H1 (cell line): ENCODE results near the gene CNGB1. TPM values are rescaled to one million over a fixed set of nuclear protein-coding genes. Genes with fewer than 3 reads are reported as not detected.

Experiments used
- CTCF ChIA-PET: fragments of 300-600 bp; sonication (Branson Sonifier 250); formaldehyde crosslinking; loops from one replicate; lab custom pipeline; 2021; ENCODE audit not compliant: partially characterized antibody; lab: Charles Lee
- POLR2A ChIA-PET: fragments of 300-600 bp; sonication (Branson Sonifier 250); formaldehyde crosslinking; loops from one replicate; lab custom pipeline; 2021; ENCODE audit warnings: inconsistent platforms; ENCODE audit not compliant: partially characterized antibody; lab: Charles Lee
- DNase-seq, 2 experiments: peaks; one replicate each; pipeline versions ENCODE4 v3.0.0 to v3.0.0-alpha.2; 2010 to 2022; ENCODE audit warnings: low spot score in 2 of 2, low read depth in 1 of 2, mixed read lengths in 1 of 2
- FAIRE-seq: peaks from 2 replicates; lab custom pipeline; 2011; peaks lifted over from hg19 to GRCh38; lab: Jason Lieb, UNC
- H2AFZ ChIP-seq: 2 replicates; pipeline ENCODE4 v1.8.1; 2012; ENCODE audit warnings: low read length, inconsistent platforms
- H2AK5ac ChIP-seq: 2 replicates; pipeline ENCODE4 v1.6.1; 2013; ENCODE audit warnings: low read depth, low read length
- H2BK120ac ChIP-seq: replicated peaks from 2 replicates; pipeline ENCODE3; 2013; ENCODE audit warnings: low read depth, low read length, inconsistent platforms
- H2BK12ac ChIP-seq: 2 replicates; pipeline ENCODE4 v1.6.1; 2013; ENCODE audit warnings: low read depth, low read length
- H2BK15ac ChIP-seq: 2 replicates; pipeline ENCODE4 v1.6.1; 2013; ENCODE audit warnings: low read length
- H2BK20ac ChIP-seq: 2 replicates; pipeline ENCODE4 v1.6.1; 2013; ENCODE audit warnings: low read length
- H2BK5ac ChIP-seq: 2 replicates; pipeline ENCODE4 v1.6.1; 2013; ENCODE audit warnings: low read depth, low read length
- H3K14ac ChIP-seq: 2 replicates; pipeline ENCODE4 v1.6.1; 2013; ENCODE audit warnings: inconsistent platforms; ENCODE audit not compliant: insufficient read length
- H3K18ac ChIP-seq: 2 replicates; pipeline ENCODE4 v1.6.1; 2013; ENCODE audit warnings: low read length; ENCODE audit errors: extremely low read depth
- H3K23ac ChIP-seq: 2 replicates; pipeline ENCODE4 v1.6.1; 2013; ENCODE audit warnings: inconsistent platforms; ENCODE audit not compliant: insufficient read length
- H3K23me2 ChIP-seq: 2 replicates; pipeline ENCODE4 v1.6.1; 2013; ENCODE audit warnings: low read depth, low read length
- H3K27ac ChIP-seq: 2 replicates; pipeline ENCODE4 v1.6.1; 2011; ENCODE audit warnings: low read depth, low read length, inconsistent platforms
- H3K27me3 ChIP-seq, 4 experiments: replicated peaks in 1 of 4; 1 replicate in 1 of 4; 2 replicates in 3 of 4; pipeline versions ENCODE4 v1.6.1 to v1.8.1; 2011 to 2013; ENCODE audit warnings: low read length in 3 of 4, mild to moderate bottlenecking in 3 of 4, inconsistent platforms in 2 of 4, mixed read lengths in 2 of 4, moderate library complexity in 1 of 4; ENCODE audit not compliant: control insufficient read depth in 3 of 4, insufficient read depth in 3 of 4; ENCODE audit errors: extremely low read depth in 1 of 4
- H3K36me3 ChIP-seq, 4 experiments: 2 replicates each; pipeline versions ENCODE4 v1.6.1 to v1.8.1; 2011 to 2013; ENCODE audit warnings: mild to moderate bottlenecking in 4 of 4, low read length in 3 of 4, moderate library complexity in 2 of 4, control low read depth in 1 of 4, inconsistent platforms in 1 of 4; ENCODE audit not compliant: insufficient read depth in 4 of 4, control insufficient read depth in 2 of 4
- H3K4ac ChIP-seq: replicated peaks from 2 replicates; pipeline ENCODE3; 2013; ENCODE audit warnings: low read length, low read depth, mixed read lengths, inconsistent platforms; ENCODE audit not compliant: insufficient read length
- H3K4me1 ChIP-seq, 4 experiments: replicated peaks in 1 of 4; 1 replicate in 1 of 4; 2 replicates in 3 of 4; pipeline versions ENCODE4 v1.6.1 to v1.8.1; 2011 to 2013; ENCODE audit warnings: low read length in 3 of 4, inconsistent platforms in 2 of 4, mixed read lengths in 1 of 4; ENCODE audit not compliant: insufficient read depth in 4 of 4, control insufficient read depth in 3 of 4
- H3K4me2 ChIP-seq, 2 experiments: 2 replicates each; pipeline versions ENCODE4 v1.6.1 to v1.8.1; 2011 to 2013; ENCODE audit warnings: low read depth in 2 of 2, low read length in 2 of 2, control low read depth in 1 of 2, inconsistent platforms in 1 of 2, mild to moderate bottlenecking in 1 of 2; ENCODE audit not compliant: insufficient read depth in 1 of 2
- H3K4me3 ChIP-seq, 4 experiments: fragments of 200-600, 300-600 bp in 1 of 4; sonication (generic), shearing (Covaris generic), sonication (Bioruptor Twin) in 1 of 4; 2 replicates each; pipeline versions ENCODE4 v1.5.1 to v1.8.1; 2011 to 2016; ENCODE audit warnings: low read length in 4 of 4, low read depth in 3 of 4, control low read depth in 2 of 4, inconsistent platforms in 2 of 4, mild to moderate bottlenecking in 2 of 4, mixed read lengths in 1 of 4, moderate library complexity in 1 of 4; ENCODE audit not compliant: insufficient read depth in 2 of 4; ENCODE audit errors: extremely low read depth in 1 of 4
- H3K56ac ChIP-seq: replicated peaks from 2 replicates; pipeline ENCODE3; 2013; ENCODE audit warnings: low read depth, mild to moderate bottlenecking, mixed read lengths, low read length, inconsistent platforms; ENCODE audit not compliant: insufficient read length
- H3K79me1 ChIP-seq: 2 replicates; pipeline ENCODE4 v1.6.1; 2013; ENCODE audit warnings: low read depth, low read length, control low read depth
- H3K79me2 ChIP-seq, 2 experiments: 2 replicates each; pipeline versions ENCODE4 v1.6.1 to v1.8.1; 2012 to 2013; ENCODE audit warnings: low read length in 2 of 2, mild to moderate bottlenecking in 2 of 2, inconsistent platforms in 1 of 2; ENCODE audit not compliant: insufficient read depth in 2 of 2, control insufficient read depth in 1 of 2
- H3K9ac ChIP-seq, 4 experiments: replicated peaks in 1 of 4; 1 replicate in 1 of 4; 2 replicates in 3 of 4; pipeline versions ENCODE4 v1.6.1 to v1.8.1; 2011 to 2013; ENCODE audit warnings: low read depth in 3 of 4, low read length in 3 of 4, control low read depth in 2 of 4, mild to moderate bottlenecking in 2 of 4, moderate library complexity in 2 of 4, inconsistent platforms in 1 of 4; ENCODE audit errors: extremely low read depth in 1 of 4
- H3K9me3 ChIP-seq, 2 experiments: 2 replicates each; pipeline versions ENCODE4 v1.6.1 to v1.8.1; 2012 to 2013; ENCODE audit warnings: mild to moderate bottlenecking in 2 of 2, moderate library complexity in 2 of 2, control low read depth in 1 of 2, inconsistent platforms in 1 of 2, low read depth in 1 of 2, low read length in 1 of 2, mixed read lengths in 1 of 2; ENCODE audit not compliant: insufficient read depth in 2 of 2
- H4K20me1 ChIP-seq, 2 experiments: replicated peaks in 1 of 2; 2 replicates each; pipeline versions ENCODE3 to v1.8.1; 2011 to 2013; ENCODE audit warnings: inconsistent platforms in 2 of 2, low read length in 2 of 2, mild to moderate bottlenecking in 1 of 2; ENCODE audit not compliant: insufficient read depth in 2 of 2, control insufficient read depth in 1 of 2
- H4K5ac ChIP-seq: 2 replicates; pipeline ENCODE4 v1.6.1; 2013; ENCODE audit warnings: low read length, low read depth, mixed read lengths, inconsistent platforms; ENCODE audit not compliant: insufficient read length
- H4K8ac ChIP-seq: 2 replicates; pipeline ENCODE4 v1.8.0; 2013; ENCODE audit warnings: mild to moderate bottlenecking, moderate library complexity, low read length, inconsistent platforms; ENCODE audit not compliant: insufficient read depth; ENCODE audit errors: extremely low read depth
- H4K91ac ChIP-seq: replicated peaks from 2 replicates; pipeline ENCODE3; 2013; ENCODE audit warnings: low read length, mixed read lengths, inconsistent platforms; ENCODE audit not compliant: insufficient read length
- ASH2L ChIP-seq: fragments of 200-600, 300-600 bp; sonication (generic); IDR thresholded peaks from one replicate; pipeline ENCODE4 v1.7.1; 2017; ENCODE audit warnings: low read length
- ATF3 ChIP-seq: IDR thresholded peaks from 2 replicates; pipeline ENCODE4 v1.6.1; 2011; ENCODE audit warnings: low read depth, mild to moderate bottlenecking, low read length; ENCODE audit not compliant: insufficient read depth
- CEBPB ChIP-seq: IDR thresholded peaks from 2 replicates; pipeline ENCODE4 v1.6.1; 2012; ENCODE audit warnings: low read depth, low read length
- CHD1 ChIP-seq: IDR thresholded peaks from 2 replicates; pipeline ENCODE4 v1.6.1; 2012; ENCODE audit warnings: low read depth, low read length, improper control_type of control experiment
- CTCF ChIP-seq, 3 experiments: IDR thresholded peaks; 1 replicate in 2 of 3; 2 replicates in 1 of 3; pipeline versions ENCODE4 v1.5.1 to v1.6.1; 2011; ENCODE audit warnings: low read length in 3 of 3, mild to moderate bottlenecking in 3 of 3, inconsistent platforms in 2 of 3, low read depth in 1 of 3, moderate library complexity in 1 of 3; ENCODE audit not compliant: insufficient read depth in 1 of 3; ENCODE audit errors: control extremely low read depth in 1 of 3
- HDAC6 ChIP-seq: IDR thresholded peaks from one replicate; pipeline ENCODE4 v1.7.1; 2012; ENCODE audit warnings: low read depth, mild to moderate bottlenecking, inconsistent platforms, low read length, moderate library complexity
- KDM1A ChIP-seq: fragments of 200-600, 300-600 bp; sonication (generic); IDR thresholded peaks from 2 replicates; pipeline ENCODE4 v1.7.1; 2016; ENCODE audit warnings: mild to moderate bottlenecking, low read length, borderline replicate concordance
- KDM5A ChIP-seq: fragments of 200-600 bp; IDR thresholded peaks from 2 replicates; pipeline ENCODE4 v1.7.1; 2012; ENCODE audit warnings: mild to moderate bottlenecking, low read length, inconsistent platforms, mixed read lengths
- MAFK ChIP-seq: IDR thresholded peaks from 2 replicates; pipeline ENCODE4 v1.6.1; 2012; ENCODE audit warnings: low read depth, mild to moderate bottlenecking, improper control_type of control experiment, low read length
- NANOG ChIP-seq: IDR thresholded peaks from 2 replicates; pipeline ENCODE4 v1.6.1; 2011; ENCODE audit warnings: low read length, low read depth, mild to moderate bottlenecking, inconsistent platforms; ENCODE audit not compliant: insufficient read depth, poor library complexity, severe bottlenecking
- POLR2A ChIP-seq, 2 experiments: IDR thresholded peaks; 1 replicate in 1 of 2; 2 replicates in 1 of 2; pipeline ENCODE4 v1.6.1; 2011; ENCODE audit warnings: low read depth in 2 of 2, low read length in 2 of 2, mild to moderate bottlenecking in 2 of 2; ENCODE audit errors: control extremely low read depth in 1 of 2
- WGBS, 2 experiments: shearing (Covaris generic) in 1 of 2; methylation state at CpG; one replicate each; pipeline versions ENCODE4 v1.1.6 to v1.1.7; 2013 to 2015; ENCODE audit warnings: low lambda C conversion rate in 2 of 2, mixed read lengths in 2 of 2, inconsistent platforms in 1 of 2, low coverage in 1 of 2, missing lambda C conversion rate in 1 of 2; ENCODE audit not compliant: insufficient replicate concordance in 2 of 2, insufficient coverage in 1 of 2, insufficient read length in 1 of 2; ENCODE audit errors: extremely low coverage in 1 of 2, missing lambda C conversion rate in 1 of 2; 5-methylcytosine and 5-hydroxymethylcytosine counted together
- polyA plus RNA-seq, 7 experiments: library from polyadenylated mRNA; depleted of rRNA in 3 of 7; stranded (reverse) in 5 of 7; unstranded in 2 of 7; fragments of >200 nt in 5 of 7; fragments of 200-250 nt in 2 of 7; gene quantifications; 1 replicate in 5 of 7; 2 replicates in 1 of 7; 4 replicates in 1 of 7; pipeline versions ENCODE4 v1.2.1 to v1.2.3, GENCODE V29; 2011 to 2013; ENCODE audit warnings: missing spikeins in 2 of 7, mixed read lengths in 2 of 7
- total RNA-seq: library from RNA; stranded (reverse); fragmentation: NEBNext Ultra II Directional; extraction: Animal tissue kit (Norgen Biotek cat#: 25700); gene quantifications from 2 replicates; pipeline ENCODE4 v1.2.1, GENCODE V29; 2021

CNGB1 gene
- total and polyA plus RNA-seq, 2 of the 8 experiments (the other 6 are each of a cell fraction or from before 2014, with no cell fraction given) = not detected

- H3K4me3 ChIP-seq = no peak overlapping the region
- no peaks in the 10 kb centered on the region for H3K79me1 ChIP-seq
- H3K36me3 ChIP-seq = no peaks in the 10 kb centered on the region
- no peak overlapping the region for H4K8ac ChIP-seq
- ChIA-PET CTCF (interaction anchor here (0.7 to 1.4 kb wide), 6 partner anchors 11 to 236 kb away, joined by 3 to 7 read pairs (median 3); no protein-coding TSS in a partner anchor), POLR2A (no interaction called here)
- no peaks in the 10 kb centered on the region for H3K79me2 ChIP-seq
- H2BK12ac ChIP-seq = 0 out of 2 replicates have a peak overlapping the region, but pooled peaks have one; percentile 39
- no peak overlapping the region for H4K91ac ChIP-seq
- no peak overlapping the region for H3K56ac ChIP-seq
- no peak overlapping the region for H2AK5ac ChIP-seq
- no peak overlapping the region for H3K4ac ChIP-seq
- no peak for DNase-seq
- no peak overlapping the region for H2BK5ac ChIP-seq
- no peaks in the 10 kb centered on the region; a peak in 1 of 7 replicates for H3K27me3 ChIP-seq
- no peak overlapping the region for H2BK20ac ChIP-seq
- no peak overlapping the region for H3K9ac ChIP-seq
- H3K9me3 ChIP-seq = no peaks in the 10 kb centered on the region
- no peak overlapping the region for H3K4me2 ChIP-seq
- no peak overlapping the region for H3K14ac ChIP-seq
- H2BK15ac ChIP-seq = no peak overlapping the region
- no peak overlapping the region for H3K18ac ChIP-seq
- H4K5ac ChIP-seq = no peak overlapping the region
- H3K23ac ChIP-seq = no peak overlapping the region
- FAIRE-seq = no peak
- no peaks in the 10 kb centered on the region for H3K23me2 ChIP-seq
- 67% methylated on average over 6 of the region's 6 CpGs; no CpG with 5 or more reads in 1 of the 2 experiments for WGBS, 2 experiments
- H3K4me1 ChIP-seq = no peaks in the 10 kb centered on the region; a peak in 1 of 7 replicates
- no peak overlapping the region for H2BK120ac ChIP-seq
- H4K20me1 ChIP-seq = no peaks in the 10 kb centered on the region
- H3K27ac ChIP-seq = no peak overlapping the region
- no peak overlapping the region for H2AFZ ChIP-seq
- TF ChIP-seq KDM1A = no peak
- TF ChIP-seq ATF3 = no peak
- TF ChIP-seq CHD1 = no peak
- TF ChIP-seq HDAC6 = no peak
- TF ChIP-seq KDM5A = no peak
- TF ChIP-seq ASH2L = no peak
- TF ChIP-seq NANOG = no peak
- TF ChIP-seq CTCF (IDR thresholded peaks at IDR 0.05; ENCODE audit: control extremely low read depth in 1 of 3, insufficient read depth in 1 of 3, low read depth in 1 of 3, low read length in 3 of 3) = no peak
- TF ChIP-seq MAFK = no peak
- TF ChIP-seq CEBPB = no peak
- no peak for TF ChIP-seq POLR2A (IDR thresholded peaks at IDR 0.05; ENCODE audit: control extremely low read depth in 1 of 2, low read depth in 2 of 2, low read length in 2 of 2)
These were observed 20.5 kb downstream of the CNGB1 start for GRCh38 chr16:57950382-57950781.
